K562 treated with DMSO at 1 percent for 48 hours (cell line): ENCODE results near the gene SUPT6H. TPM values are rescaled to one million over a fixed set of nuclear protein-coding genes. Genes with fewer than 3 reads are reported as not detected.

Experiments
- total RNA-seq: library from RNA; unstranded; fragments of 300-600 nt; gene quantifications from 2 replicates; pipeline ENCODE4 v1.2.3, GENCODE V29; 2022; ENCODE audit warnings: low replicate concordance; ENCODE audit errors: extremely low read depth

The SUPT6H gene
- not detected in 2 replicates for total RNA-seq

GRCh38 chr17:28661635-28662526 lies at the start of gene SUPT6H, which contains the start of gene SDF2:
Gene SUPT6H (plus strand): TSS chr17:28662205. CDS start chr17:28673402, 11,197 bp downstream.
Gene SDF2 (minus strand): TSS chr17:28661906. CDS start chr17:28661876, 30 bp downstream.

GRCh38 chr17:28613931-28614381 lies 48.0 kb upstream of the SUPT6H start, which contains the start of gene RSKR:
Gene RSKR (minus strand): TSS chr17:28614185. CDS start chr17:28614161, 24 bp downstream.

GRCh38 chr17:28644787-28645575 lies 17.0 kb upstream of the SUPT6H start, which contains the start of gene BLTP2:
Gene BLTP2 (minus strand): TSS chr17:28645158. CDS start chr17:28645056, 102 bp downstream.

GRCh38 chr17:28711723-28712031 lies 49.7 kb downstream of the SUPT6H start, which contains the start of gene PROCA1:
Gene PROCA1 (minus strand): TSS chr17:28711888. CDS start chr17:28711660, 228 bp downstream.

GRCh38 chr17:28717578-28718332 lies 55.8 kb downstream of the SUPT6H start, which contains the start of gene RAB34:
Gene RAB34 (minus strand): TSS chr17:28717868. CDS start chr17:28717266, 602 bp downstream.

GRCh38 chr17:28726226-28726626 lies 64.2 kb downstream of the SUPT6H start, which contains the start of gene TLCD1:
Gene TLCD1 (minus strand): TSS chr17:28726233. CDS start chr17:28726097, 136 bp downstream.

GRCh38 chr17:28728364-28729200 lies 66.6 kb downstream of the SUPT6H start, which contains the start of gene NEK8:
Gene NEK8 (plus strand): TSS chr17:28728788. CDS start chr17:28728814, 26 bp downstream.

GRCh38 chr17:28743243-28744103 lies 81.5 kb downstream of the SUPT6H start, which contains the start of gene TRAF4:
Gene TRAF4 (plus strand): TSS chr17:28744011. CDS start chr17:28744113, 102 bp downstream.

Other genes with a start within 250 kb of the SUPT6H start
- not detected in 2 replicates for gene SLC13A2, start 188.6 kb upstream of the SUPT6H start, total RNA-seq
- gene FOXN1, start 155.9 kb upstream of the SUPT6H start, total RNA-seq: not detected in 2 replicates
- gene UNC119, start 109.6 kb upstream of the SUPT6H start, total RNA-seq: not detected in 2 replicates
- gene PIGS, start 90.7 kb upstream of the SUPT6H start, total RNA-seq: not detected in 2 replicates
- gene ALDOC, start 85.3 kb upstream of the SUPT6H start, total RNA-seq: not detected in 2 replicates
- not detected in 2 replicates for gene SPAG5, start 63.2 kb upstream of the SUPT6H start, total RNA-seq
- gene RSKR, start 48.0 kb upstream of the SUPT6H start, total RNA-seq: not detected in 2 replicates
- gene BLTP2, start 17.0 kb upstream of the SUPT6H start, total RNA-seq: 500 TPM in 1 of 2 replicates, not detected in the other
- not detected in 2 replicates for gene SDF2, start 299 bp upstream of the SUPT6H start, total RNA-seq
- gene PROCA1, start 49.7 kb downstream of the SUPT6H start, total RNA-seq: not detected in 2 replicates
- gene RAB34, start 55.7 kb downstream of the SUPT6H start, total RNA-seq: not detected in 2 replicates
- gene RPL23A, start 57.8 kb downstream of the SUPT6H start, total RNA-seq: 801 and 2,820 TPM in 2 replicates
- gene TLCD1, start 64.0 kb downstream of the SUPT6H start, total RNA-seq: not detected in 2 replicates
- gene NEK8, start 66.6 kb downstream of the SUPT6H start, total RNA-seq: not detected in 2 replicates
- gene TRAF4, start 81.8 kb downstream of the SUPT6H start, total RNA-seq: 567 TPM in 1 of 2 replicates, not detected in the other
- gene FAM222B, start 180.6 kb downstream of the SUPT6H start, total RNA-seq: not detected in 2 replicates
- gene ERAL1, start 192.8 kb downstream of the SUPT6H start, total RNA-seq: not detected in 2 replicates
- gene FLOT2, start 235.5 kb downstream of the SUPT6H start, total RNA-seq: not detected in 2 replicates
- gene DHRS13, start 240.9 kb downstream of the SUPT6H start, total RNA-seq: not detected in 2 replicates